GM21515 (cell line): Measurements from ENCODE around the gene SFI1.
"Not testable (repeated sequence)": the region's sequence is repeated elsewhere in the genome, so short reads cannot be mapped to it uniquely, and the experiment has no call there.

ENCODE experiments used
- ATAC-seq: cut with Tn5 transposase; IDR thresholded peaks from one replicate; pipeline ENCODE4 v1.9.1; 2021; ENCODE audit not compliant: unreplicated experiment

SFI1 gene

GRCh38 chr22:31585161-31585859 lies 89.0 kb downstream of the SFI1 start:
- no peak for ATAC-seq

- no peak for ATAC-seq
These were observed 90.0 kb downstream of the SFI1 start for GRCh38 chr22:31586137-31586920.

GRCh38 chr22:31588970-31589675 lies 92.8 kb downstream of the SFI1 start:
- no peak for ATAC-seq

- not testable (repeated sequence) for ATAC-seq
These were observed 93.8 kb downstream of the SFI1 start for GRCh38 chr22:31590161-31590560.

- ATAC-seq, result no peak
These were observed 98.9 kb downstream of the SFI1 start for GRCh38 chr22:31595271-31595670.

GRCh38 chr22:31602259-31602952 lies 106.1 kb downstream of the SFI1 start:
- ATAC-seq, result no peak

- no peak for ATAC-seq
These were observed 106.8 kb downstream of the SFI1 start for GRCh38 chr22:31603081-31603525.

GRCh38 chr22:31603574-31603973 lies 107.2 kb downstream of the SFI1 start:
- no peak for ATAC-seq

GRCh38 chr22:31604137-31604705 lies 107.9 kb downstream of the SFI1 start:
- ATAC-seq, result no peak

- ATAC-seq, result no peak
These were observed 108.7 kb downstream of the SFI1 start for GRCh38 chr22:31604746-31605705.

- ATAC-seq, result no peak
These were observed 109.7 kb downstream of the SFI1 start for GRCh38 chr22:31605851-31606585.

GRCh38 chr22:31607696-31608095 lies 111.4 kb downstream of the SFI1 start:
- ATAC-seq, result no peak

GRCh38 chr22:31609716-31610115 lies 113.4 kb downstream of the SFI1 start:
- no peak for ATAC-seq

- ATAC-seq, result no peak
These were observed 114.3 kb downstream of the SFI1 start for GRCh38 chr22:31610611-31611010.

GRCh38 chr22:31611061-31611760 lies 114.9 kb downstream of the SFI1 start:
- no peak for ATAC-seq

GRCh38 chr22:31612891-31613285 lies 116.6 kb downstream of the SFI1 start:
- no peak for ATAC-seq

- no peak for ATAC-seq
These were observed 117.1 kb downstream of the SFI1 start for GRCh38 chr22:31613286-31613903.

- no peak for ATAC-seq
These were observed 117.6 kb downstream of the SFI1 start for GRCh38 chr22:31613904-31614296.
